Activated naive CD8-positive, alpha-beta T cell treated with anti-CD3 and anti-CD28 coated beads, Interleukin-2, amount 10 ng/mL, durations not matched to agents 7 days and 5 days (primary cell): ENCODE data around the gene MICAL2. TPM values are rescaled to one million over a fixed set of nuclear protein-coding genes. Genes with fewer than 3 reads are reported as not detected.

Experiments used
- ATAC-seq: fragments of 150-1000 bp; cut with Tn5 transposase; one replicate; pipeline ENCODE4 v1.10.0; 2021; ENCODE audit warnings: low read depth, moderate library complexity
- POLR2A ChIA-PET: fragments of 350-600 bp; sonication (Branson Sonifier 250); formaldehyde crosslinking; loops from one replicate; lab custom pipeline; 2021; ENCODE audit warnings: antibody characterized with exemption; lab: Charles Lee
- DNase-seq: peaks from one replicate; pipeline ENCODE4 v3.0.0; 2021
- H3K27ac Mint-ChIP-seq: one replicate; pipeline ENCODE4 v1.8.0; 2022; ENCODE audit warnings: mild to moderate bottlenecking, mixed read lengths
- H3K27me3 Mint-ChIP-seq: one replicate; pipeline ENCODE4 v1.8.0; 2022; ENCODE audit warnings: mild to moderate bottlenecking, moderate library complexity, mixed read lengths
- H3K36me3 Mint-ChIP-seq: one replicate; pipeline ENCODE4 v1.8.0; 2021; ENCODE audit warnings: mild to moderate bottlenecking, mixed read lengths
- H3K4me1 Mint-ChIP-seq: one replicate; pipeline ENCODE4 v1.8.0; 2021; ENCODE audit warnings: mixed read lengths
- H3K4me3 Mint-ChIP-seq: one replicate; pipeline ENCODE4 v1.8.0; 2022; ENCODE audit warnings: mild to moderate bottlenecking, moderate library complexity, mixed read lengths
- H3K9me3 Mint-ChIP-seq: one replicate; pipeline ENCODE4 v1.8.0; 2021; ENCODE audit warnings: mixed read lengths
- total RNA-seq, 2 experiments: library from RNA; stranded (reverse); gene quantifications; one replicate each; pipeline ENCODE4 v1.2.3, GENCODE V29; 2021

Gene MICAL2
- total RNA-seq, 2 experiments from 2014 or later = 36.9 to 42.6 TPM

DNA sequence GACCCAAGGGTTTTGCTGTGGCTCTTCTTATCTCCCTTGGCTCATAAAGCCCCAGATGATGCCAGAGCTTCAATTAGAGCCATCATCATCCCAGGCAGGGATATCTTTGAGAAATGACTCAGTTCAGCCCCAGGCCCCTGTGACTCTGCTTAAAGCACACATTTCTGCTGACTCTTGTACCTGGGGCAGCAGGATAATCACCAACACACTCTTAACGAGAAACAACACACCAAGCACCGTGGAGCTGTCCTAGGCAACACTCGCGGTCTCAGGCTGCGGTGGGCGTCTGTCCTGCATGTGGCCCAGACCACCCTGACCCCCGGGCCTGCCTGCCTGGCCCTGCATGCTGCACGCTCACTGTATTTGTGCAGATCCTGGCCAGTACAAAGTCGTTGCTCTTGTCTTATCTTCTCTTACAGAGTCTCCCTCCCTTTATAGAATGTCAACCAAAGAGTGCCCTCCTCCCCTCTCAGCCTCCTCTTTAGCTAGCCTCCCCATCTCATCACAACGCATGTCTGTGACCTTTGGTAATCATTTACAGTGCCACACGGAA, 152.8 kb downstream of the MICAL2 start:
- Mint-ChIP-seq H3K9me3 (no peaks in the 10 kb centered on the region), H3K27ac (no peak overlapping the region), H3K36me3 (no peaks in the 10 kb centered on the region), H3K4me3 (no peak overlapping the region), H3K27me3 (no peaks in the 10 kb centered on the region), H3K4me1 (no peaks in the 10 kb centered on the region)
- no peak for DNase-seq
- POLR2A ChIA-PET = no interaction called here
- no peak for ATAC-seq

DNA sequence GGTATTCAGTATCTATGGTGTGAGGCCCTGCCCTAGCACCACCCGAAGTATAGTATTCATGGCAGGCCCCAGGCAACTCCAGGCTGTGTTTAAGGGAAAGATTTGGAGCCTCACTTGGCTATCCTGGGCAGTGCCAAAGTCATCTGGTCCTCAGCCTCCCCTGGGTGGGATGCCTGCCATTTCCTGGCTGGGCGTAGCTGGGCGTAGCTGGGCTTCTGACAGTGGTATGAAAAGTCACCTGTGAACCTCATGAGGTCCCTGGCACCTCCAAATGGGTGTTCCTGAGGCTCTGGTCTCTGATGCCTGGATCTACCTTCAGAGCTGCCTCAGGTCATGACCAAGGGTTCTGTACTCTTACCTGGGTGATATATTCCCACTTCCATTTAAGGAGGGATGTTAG, 154.0 kb downstream of the MICAL2 start:
- Mint-ChIP-seq H3K4me1 (no peaks in the 10 kb centered on the region), H3K9me3 (no peaks in the 10 kb centered on the region), H3K4me3 (no peak overlapping the region), H3K27ac (no peak overlapping the region), H3K27me3 (no peaks in the 10 kb centered on the region), H3K36me3 (no peaks in the 10 kb centered on the region)
- POLR2A ChIA-PET = no interaction called here
- DNase-seq = no peak
- ATAC-seq = no peak

DNA sequence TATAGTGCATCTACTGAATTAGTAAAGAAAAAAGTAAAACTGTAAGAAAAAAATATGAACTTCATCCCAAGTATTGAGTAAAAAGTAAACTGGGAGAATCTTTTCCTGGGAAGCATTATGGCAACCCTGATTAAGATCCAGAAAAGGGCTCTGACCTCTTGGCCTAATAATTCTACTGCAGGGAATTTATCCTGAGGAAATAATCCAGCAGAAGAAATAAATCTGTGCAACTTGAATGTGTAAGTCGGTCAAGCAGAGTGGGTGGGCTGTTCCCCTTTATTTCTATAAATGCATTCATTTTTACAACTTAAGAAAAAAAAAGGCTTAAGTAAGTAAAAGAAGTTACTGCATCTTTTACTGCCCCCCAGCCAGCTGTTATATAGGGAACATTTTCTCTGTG, 155.7 kb downstream of the MICAL2 start:
- Mint-ChIP-seq H3K9me3 (no peaks in the 10 kb centered on the region), H3K27ac (no peak overlapping the region), H3K27me3 (no peaks in the 10 kb centered on the region), H3K4me3 (no peak overlapping the region), H3K36me3 (no peaks in the 10 kb centered on the region), H3K4me1 (no peaks in the 10 kb centered on the region)
- POLR2A ChIA-PET = no interaction called here
- DNase-seq (no peak), ATAC-seq (no peak)

DNA sequence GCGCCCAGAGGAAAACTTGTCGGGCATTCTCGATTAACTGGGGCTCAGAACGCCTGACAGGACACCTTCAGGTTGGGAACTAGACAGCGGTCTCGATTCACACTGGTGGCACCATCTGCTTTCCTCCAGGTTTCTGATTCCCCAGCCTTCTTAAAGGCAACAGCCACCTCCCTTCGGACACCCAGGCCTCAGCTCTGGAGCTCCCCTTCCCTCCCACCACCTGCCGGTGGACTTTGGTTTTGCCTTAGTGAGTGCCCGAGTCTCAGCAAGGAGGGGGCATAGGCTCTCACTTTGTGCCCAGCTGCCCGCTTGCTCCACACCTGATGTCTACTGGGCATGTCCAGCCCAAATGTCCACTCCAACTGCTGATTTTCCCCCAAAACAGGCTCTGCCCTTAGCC, 156.6 kb downstream of the MICAL2 start:
- ATAC-seq = no peak
- Mint-ChIP-seq H3K36me3 (no peaks in the 10 kb centered on the region), H3K4me1 (no peaks in the 10 kb centered on the region), H3K27ac (no peak overlapping the region), H3K4me3 (no peak overlapping the region), H3K27me3 (no peaks in the 10 kb centered on the region), H3K9me3 (no peaks in the 10 kb centered on the region)
- DNase-seq = no peak
- POLR2A ChIA-PET = no interaction called here

DNA sequence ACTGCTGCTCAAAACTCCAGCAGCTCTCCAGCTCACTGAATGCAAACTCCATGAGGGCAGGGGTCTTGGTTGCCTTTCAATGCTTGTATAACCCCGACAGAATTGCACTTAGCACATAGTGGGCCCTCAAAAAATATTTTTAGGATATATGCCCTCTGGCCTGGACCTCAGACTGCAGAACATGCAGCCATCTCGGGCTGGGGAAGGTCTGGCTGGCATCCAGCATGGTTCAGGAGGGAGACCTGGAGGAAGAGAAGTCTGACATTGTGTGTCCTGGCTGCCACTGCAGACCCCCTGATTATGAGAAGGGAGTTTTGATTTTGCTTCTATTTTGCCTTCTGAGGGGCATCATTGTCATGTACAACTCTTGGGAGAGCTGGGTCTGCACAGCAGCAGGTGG, 157.5 kb downstream of the MICAL2 start:
- H3K27me3 Mint-ChIP-seq = no peaks in the 10 kb centered on the region
- no peak overlapping the region for H3K27ac Mint-ChIP-seq
- H3K9me3 Mint-ChIP-seq = no peaks in the 10 kb centered on the region
- POLR2A ChIA-PET = no interaction called here
- ATAC-seq (no peak), DNase-seq (no peak)
- no peak overlapping the region for H3K4me3 Mint-ChIP-seq
- no peaks in the 10 kb centered on the region for H3K4me1 Mint-ChIP-seq
- no peaks in the 10 kb centered on the region for H3K36me3 Mint-ChIP-seq

DNA sequence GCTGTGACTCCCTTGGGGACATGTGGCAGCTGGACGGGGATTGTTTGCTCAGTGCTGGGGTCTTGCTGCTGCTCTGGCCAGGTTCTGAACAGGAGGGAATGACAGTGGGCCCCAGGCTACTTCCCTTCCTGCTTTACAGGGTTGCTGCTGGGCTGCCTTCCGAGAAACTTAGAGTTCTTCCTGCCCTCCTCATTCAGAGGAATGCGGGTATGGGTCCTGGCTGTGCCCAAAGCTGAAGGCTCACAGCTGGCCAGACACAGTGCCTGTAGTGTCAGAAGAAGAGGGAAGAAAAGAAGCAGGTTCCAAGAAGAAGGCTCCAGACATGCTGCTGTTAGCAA, 158.7 kb downstream of the MICAL2 start:
- H3K27me3 Mint-ChIP-seq = no peaks in the 10 kb centered on the region
- no peaks in the 10 kb centered on the region for H3K4me1 Mint-ChIP-seq
- DNase-seq (no peak), ATAC-seq (no peak)
- H3K9me3 Mint-ChIP-seq = no peaks in the 10 kb centered on the region
- H3K27ac Mint-ChIP-seq = no peak overlapping the region
- no peaks in the 10 kb centered on the region for H3K36me3 Mint-ChIP-seq
- H3K4me3 Mint-ChIP-seq = no peak overlapping the region
- POLR2A ChIA-PET = no interaction called here

DNA sequence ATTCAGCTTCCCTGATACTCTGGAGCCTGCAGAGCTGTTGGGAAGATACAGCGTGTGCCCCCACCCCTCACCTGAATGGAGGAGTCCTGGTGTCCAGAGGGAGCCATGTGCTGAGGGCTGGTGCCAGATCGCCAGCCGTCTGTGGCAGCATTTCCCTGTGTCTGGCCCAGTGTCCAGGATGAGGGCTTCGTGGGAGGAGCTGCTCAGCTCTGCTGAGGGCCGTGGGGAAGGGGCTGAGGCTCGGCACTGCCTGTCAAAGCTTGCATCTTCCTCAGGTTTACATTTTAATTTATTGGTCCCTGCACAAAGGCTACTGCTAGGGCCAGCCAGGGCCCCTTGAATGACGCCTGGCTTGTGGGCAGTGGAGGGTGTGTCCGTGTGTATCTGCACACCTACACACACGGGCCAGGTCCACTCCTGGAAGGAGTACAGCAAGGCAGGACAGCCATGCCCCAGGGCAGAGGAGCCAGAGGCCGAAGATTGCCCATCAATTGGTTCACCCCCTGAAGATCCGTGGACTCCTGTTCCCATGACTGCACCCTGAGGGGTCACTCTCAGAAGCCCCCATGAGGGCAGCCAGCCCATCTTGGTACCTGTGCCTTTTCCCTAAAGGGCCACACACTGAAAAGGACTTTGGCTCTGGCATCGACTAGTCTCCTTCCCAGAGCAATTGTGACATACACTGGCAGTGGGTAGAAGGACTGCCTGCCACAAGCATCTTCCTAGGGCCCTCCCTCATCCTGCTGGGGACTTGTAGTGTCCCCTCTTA, 159.2 kb downstream of the MICAL2 start:
- Mint-ChIP-seq H3K4me3 (no peak overlapping the region), H3K36me3 (no peaks in the 10 kb centered on the region), H3K9me3 (no peaks in the 10 kb centered on the region), H3K4me1 (no peaks in the 10 kb centered on the region), H3K27me3 (no peaks in the 10 kb centered on the region), H3K27ac (no peak overlapping the region)
- POLR2A ChIA-PET = no interaction called here
- DNase-seq (no peak), ATAC-seq (no peak)

DNA sequence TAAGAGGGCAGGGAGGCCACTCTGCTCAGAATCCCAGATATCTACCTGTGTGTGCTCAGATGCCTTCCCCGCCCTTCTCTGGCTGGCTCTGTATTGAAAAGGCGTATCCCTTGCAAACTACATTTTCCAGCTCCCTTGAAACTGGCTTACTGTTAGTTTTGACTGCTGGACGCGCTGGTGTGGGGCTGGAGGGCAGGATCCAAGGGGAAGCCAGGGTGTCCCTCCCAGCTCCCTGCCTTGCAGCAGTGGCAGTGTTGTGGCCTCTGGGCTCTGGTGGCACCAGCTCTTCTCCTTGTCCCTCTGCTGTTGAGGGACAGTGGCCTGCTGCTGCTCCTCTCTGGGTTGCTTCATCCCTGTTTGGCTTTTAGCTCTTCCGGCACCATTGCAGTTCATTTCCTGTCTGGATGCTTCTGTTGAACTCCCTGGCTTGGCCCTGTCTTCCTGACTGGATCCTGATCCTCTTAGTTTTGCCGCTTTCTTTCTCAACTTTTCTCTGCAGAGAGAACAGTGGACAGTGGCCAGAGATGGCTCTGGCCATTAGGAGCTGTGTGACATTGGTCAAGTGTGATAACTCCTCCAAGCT, 159.9 kb downstream of the MICAL2 start:
- no peaks in the 10 kb centered on the region for H3K27me3 Mint-ChIP-seq
- H3K36me3 Mint-ChIP-seq = no peaks in the 10 kb centered on the region
- no peak overlapping the region for H3K4me3 Mint-ChIP-seq
- H3K27ac Mint-ChIP-seq = no peak overlapping the region
- POLR2A ChIA-PET = interaction anchor here (1.4 kb wide), 1 partner anchor 217 kb away, joined by 3 read pairs; no protein-coding TSS in a partner anchor
- DNase-seq (no peak), ATAC-seq (no peak)
- no peaks in the 10 kb centered on the region for H3K4me1 Mint-ChIP-seq
- no peaks in the 10 kb centered on the region for H3K9me3 Mint-ChIP-seq

DNA sequence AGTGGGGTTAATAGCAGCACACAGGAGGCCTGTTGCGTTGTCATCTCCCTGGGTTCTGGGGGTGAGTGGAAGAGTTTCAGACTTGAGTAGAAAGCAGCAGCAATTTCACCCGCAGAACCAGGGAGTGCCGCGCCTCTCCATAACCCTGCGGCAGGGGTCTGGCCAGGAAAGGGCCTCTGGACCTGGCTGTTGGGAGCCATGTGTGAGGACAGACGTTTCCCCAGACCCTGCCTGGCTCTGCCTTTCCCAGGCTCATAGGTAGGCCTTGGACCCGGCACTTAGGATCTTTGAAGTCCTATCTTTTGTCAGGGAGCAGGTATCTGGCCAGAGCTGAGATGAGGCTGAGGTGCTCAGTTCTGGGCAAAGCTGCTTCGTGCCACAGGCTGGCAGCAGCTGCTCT, 160.4 kb downstream of the MICAL2 start:
- H3K4me3 Mint-ChIP-seq = no peak overlapping the region
- no peaks in the 10 kb centered on the region for H3K36me3 Mint-ChIP-seq

DNA sequence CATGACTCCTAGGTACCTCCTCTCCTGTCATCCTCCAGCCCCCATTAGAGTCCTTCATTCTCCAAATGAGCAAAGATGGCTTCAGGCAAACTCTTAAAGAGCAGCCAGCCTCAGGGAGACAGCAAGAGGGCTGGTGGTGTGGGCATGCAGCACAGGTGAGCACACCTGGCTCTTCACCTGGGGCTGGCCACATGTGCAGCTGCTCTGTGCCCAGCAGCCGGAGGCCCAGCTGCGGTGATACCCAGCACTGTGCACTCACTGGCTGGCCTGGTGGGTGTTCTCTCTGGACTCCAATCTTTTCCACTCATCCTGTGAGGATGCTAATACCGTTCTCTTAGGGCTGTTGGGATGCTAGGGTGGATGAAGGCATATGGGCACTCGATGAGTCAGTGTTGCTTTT, 160.9 kb downstream of the MICAL2 start:
- POLR2A ChIA-PET = interaction anchor here (1.4 kb wide), 1 partner anchor 218 kb away, joined by 3 read pairs; no protein-coding TSS in a partner anchor
- ATAC-seq (no peak), DNase-seq (no peak)
- no peak overlapping the region for H3K27ac Mint-ChIP-seq
- no peaks in the 10 kb centered on the region for H3K9me3 Mint-ChIP-seq
- no peak overlapping the region for H3K4me3 Mint-ChIP-seq
- H3K36me3 Mint-ChIP-seq = no peaks in the 10 kb centered on the region
- H3K27me3 Mint-ChIP-seq = no peaks in the 10 kb centered on the region
- H3K4me1 Mint-ChIP-seq = no peaks in the 10 kb centered on the region

More for the DNA sequence above, 160.4 kb downstream of the MICAL2 start:
- Mint-ChIP-seq H3K27me3 (no peaks in the 10 kb centered on the region), H3K4me1 (no peaks in the 10 kb centered on the region), H3K27ac (no peak overlapping the region), H3K9me3 (no peaks in the 10 kb centered on the region)
- no peak for ATAC-seq
- POLR2A ChIA-PET = interaction anchor here (1.4 kb wide), 1 partner anchor 218 kb away, joined by 3 read pairs; no protein-coding TSS in a partner anchor
- DNase-seq = no peak

DNA sequence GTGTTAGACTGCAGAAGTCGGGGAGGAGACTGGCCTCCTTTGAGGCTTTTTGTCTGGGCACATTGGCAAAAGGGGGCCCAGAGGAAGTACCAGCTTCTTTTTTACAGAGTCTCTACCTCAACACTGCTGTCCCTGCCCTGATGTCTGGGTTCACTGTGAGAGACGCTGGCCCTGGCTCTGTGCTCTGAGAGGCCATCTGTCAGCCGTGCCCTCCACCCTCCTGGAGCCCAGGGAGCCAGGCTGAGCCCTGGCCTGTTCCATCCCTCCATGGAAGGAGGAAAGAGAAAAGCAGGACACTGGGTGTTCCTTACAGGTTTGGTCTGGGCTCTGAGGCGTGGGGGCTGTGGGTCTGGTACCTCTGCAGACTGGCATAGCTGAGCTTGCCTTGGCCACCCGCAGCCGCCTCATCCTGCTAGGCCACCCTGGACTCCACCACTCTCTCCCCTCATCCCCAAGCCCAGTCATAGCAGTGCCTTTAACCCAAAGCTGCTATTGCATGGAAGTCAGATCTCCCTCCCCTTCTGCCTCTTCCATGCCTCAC, 161.5 kb downstream of the MICAL2 start:
- Mint-ChIP-seq H3K4me1 (no peaks in the 10 kb centered on the region), H3K27ac (no peak overlapping the region), H3K4me3 (no peak overlapping the region), H3K36me3 (no peaks in the 10 kb centered on the region), H3K9me3 (no peaks in the 10 kb centered on the region), H3K27me3 (no peaks in the 10 kb centered on the region)
- ATAC-seq = no peak
- POLR2A ChIA-PET = no interaction called here
- DNase-seq = no peak

DNA sequence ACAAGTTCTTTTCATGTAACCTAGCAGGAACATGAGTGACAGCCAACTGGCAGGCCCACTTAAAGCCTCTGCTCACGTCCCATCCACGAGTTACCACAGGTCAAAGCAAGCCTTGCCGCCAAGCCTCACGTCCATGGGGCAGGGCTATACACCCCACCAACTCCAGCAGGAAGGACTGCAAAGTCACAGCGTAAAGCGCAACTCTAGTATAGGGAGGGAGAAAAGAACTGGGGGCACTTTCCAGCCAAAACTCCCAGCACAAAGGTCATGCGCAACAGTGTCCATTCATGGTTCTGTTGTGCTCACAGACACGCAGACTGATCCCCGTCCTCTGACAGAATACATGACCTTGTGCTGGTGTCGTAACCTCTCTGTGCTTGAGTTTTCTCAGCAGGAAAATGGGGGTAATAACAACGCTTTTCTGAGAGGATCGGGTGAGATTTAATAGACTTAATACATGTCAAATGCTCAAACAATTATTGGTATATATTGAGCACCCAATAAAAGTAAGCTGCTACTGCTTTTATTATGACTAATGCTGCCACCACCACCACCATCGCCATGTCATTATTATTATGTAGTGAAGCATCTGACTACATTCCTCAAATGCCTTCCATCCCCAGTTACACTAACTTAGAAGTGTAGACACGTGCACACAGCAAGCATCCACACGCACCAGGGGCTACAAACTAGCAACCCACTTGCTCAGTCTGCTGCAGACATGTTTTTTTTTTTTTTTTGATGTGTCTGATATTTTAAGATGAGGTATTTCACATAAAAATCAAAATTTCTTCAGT, 162.6 kb downstream of the MICAL2 start:
- no peaks in the 10 kb centered on the region for H3K4me1 Mint-ChIP-seq
- H3K36me3 Mint-ChIP-seq = no peaks in the 10 kb centered on the region
- POLR2A ChIA-PET = no interaction called here
- DNase-seq (no peak), ATAC-seq (no peak)
- no peaks in the 10 kb centered on the region for H3K27me3 Mint-ChIP-seq
- no peak overlapping the region for H3K4me3 Mint-ChIP-seq
- no peak overlapping the region for H3K27ac Mint-ChIP-seq
- H3K9me3 Mint-ChIP-seq = no peaks in the 10 kb centered on the region

DNA sequence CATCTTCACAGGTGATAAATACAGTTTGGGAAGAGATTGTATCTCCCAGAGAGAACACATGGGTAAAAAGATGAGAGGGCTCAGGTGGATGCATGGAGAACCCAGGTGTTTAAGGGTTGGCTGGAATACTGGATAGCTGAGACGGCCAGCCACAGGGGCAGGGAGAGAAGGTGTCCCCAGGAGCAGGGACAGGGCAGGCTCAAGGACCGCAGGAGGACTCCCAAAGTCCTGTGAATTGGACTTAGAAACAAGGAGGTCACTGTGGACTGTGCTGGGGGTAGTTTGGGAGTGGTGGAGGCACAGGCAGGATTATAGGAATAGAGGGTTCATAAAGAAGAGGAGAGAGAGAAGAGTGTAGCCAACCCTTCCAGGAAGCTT, 163.2 kb downstream of the MICAL2 start:
- no peak for ATAC-seq
- POLR2A ChIA-PET = no interaction called here
- H3K4me1 Mint-ChIP-seq = no peaks in the 10 kb centered on the region
- H3K4me3 Mint-ChIP-seq = no peak overlapping the region
- H3K9me3 Mint-ChIP-seq = no peaks in the 10 kb centered on the region
- DNase-seq = no peak
- H3K36me3 Mint-ChIP-seq = no peaks in the 10 kb centered on the region
- no peaks in the 10 kb centered on the region for H3K27me3 Mint-ChIP-seq
- no peak overlapping the region for H3K27ac Mint-ChIP-seq
